ELR (cell line): ENCODE results near the gene SH2D3C.
A peak's percentile ranks its signal among the peaks of the same experiment; 100 is the strongest.
"Not testable (repeated sequence)": the region's sequence is repeated elsewhere in the genome, so short reads cannot be mapped to it uniquely, and the experiment has no call there.

ENCODE experiments used
- DNase-seq: peaks from one replicate; pipeline ENCODE4 v3.0.0-alpha.2; 2015; ENCODE audit warnings: low read depth

Gene SH2D3C

GRCh38 chr9:127783111-127784008, 4.9 kb upstream of the SH2D3C start:
- DNase-seq, result no peak

DNA sequence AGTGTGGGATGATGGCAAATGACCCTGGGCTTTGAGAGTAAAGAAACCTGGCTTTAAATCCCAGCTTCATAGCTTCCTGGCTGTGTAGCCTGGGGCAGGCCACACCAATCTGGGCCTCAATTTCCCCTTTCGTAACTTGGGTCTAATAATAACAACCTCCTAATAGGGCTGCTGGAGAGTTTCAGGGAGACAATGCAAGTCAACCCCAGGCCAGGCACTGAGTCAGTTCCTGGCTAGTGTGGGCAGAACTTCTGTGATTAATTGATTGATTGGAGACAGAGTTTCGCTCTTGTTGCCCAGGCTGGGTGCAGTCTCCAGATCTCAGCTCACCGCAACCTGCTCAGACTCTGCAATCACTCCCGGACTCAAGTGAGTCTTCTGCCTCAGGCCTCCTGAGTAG, 3.3 kb upstream of the SH2D3C start:
- DNase-seq, result no peak

- not testable (repeated sequence) for DNase-seq
Observed at GRCh38 chr9:127780909-127781308, 2.4 kb upstream of the SH2D3C start.

DNA sequence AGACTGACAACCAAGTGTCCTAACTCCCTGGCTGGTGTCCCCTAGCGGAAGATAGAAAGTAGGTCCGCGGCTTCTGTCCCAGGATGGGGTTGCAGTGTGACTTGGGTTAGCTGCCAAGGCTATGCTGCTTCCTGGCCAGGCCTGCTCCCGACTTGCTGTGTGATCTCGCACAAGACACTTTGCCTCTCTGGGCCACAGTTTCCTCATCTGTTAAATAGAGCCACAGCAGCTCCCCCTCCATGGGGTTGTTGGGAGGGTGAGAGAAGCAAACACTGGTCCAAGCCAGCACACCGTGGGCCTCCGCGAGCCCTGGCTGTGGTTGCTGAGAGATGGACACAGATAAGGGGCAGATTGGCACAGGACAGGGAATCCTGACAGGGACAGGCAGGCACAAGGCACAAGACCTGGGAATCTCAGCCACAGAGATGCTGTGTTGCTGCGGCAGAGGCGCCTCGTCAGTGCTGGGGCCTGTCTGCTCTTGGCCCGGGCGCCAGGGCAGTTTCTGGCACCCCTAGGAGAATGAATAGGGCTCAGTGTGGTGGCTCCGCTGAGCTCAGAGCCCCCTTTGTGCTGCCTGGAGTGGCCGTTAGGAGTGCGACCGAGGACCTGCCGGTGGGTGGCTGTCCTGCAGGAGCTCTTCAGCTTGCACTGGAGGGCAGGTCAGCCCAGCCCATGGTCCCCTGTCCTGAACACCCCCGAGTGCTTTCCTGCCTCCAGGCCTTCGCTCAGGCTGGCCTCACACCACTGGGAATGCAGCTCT, 1.8 kb upstream of the SH2D3C start:
- no peak for DNase-seq

- DNase-seq, result no peak
Observed at GRCh38 chr9:127779136-127779981, 893 bp upstream of the SH2D3C start.

DNA sequence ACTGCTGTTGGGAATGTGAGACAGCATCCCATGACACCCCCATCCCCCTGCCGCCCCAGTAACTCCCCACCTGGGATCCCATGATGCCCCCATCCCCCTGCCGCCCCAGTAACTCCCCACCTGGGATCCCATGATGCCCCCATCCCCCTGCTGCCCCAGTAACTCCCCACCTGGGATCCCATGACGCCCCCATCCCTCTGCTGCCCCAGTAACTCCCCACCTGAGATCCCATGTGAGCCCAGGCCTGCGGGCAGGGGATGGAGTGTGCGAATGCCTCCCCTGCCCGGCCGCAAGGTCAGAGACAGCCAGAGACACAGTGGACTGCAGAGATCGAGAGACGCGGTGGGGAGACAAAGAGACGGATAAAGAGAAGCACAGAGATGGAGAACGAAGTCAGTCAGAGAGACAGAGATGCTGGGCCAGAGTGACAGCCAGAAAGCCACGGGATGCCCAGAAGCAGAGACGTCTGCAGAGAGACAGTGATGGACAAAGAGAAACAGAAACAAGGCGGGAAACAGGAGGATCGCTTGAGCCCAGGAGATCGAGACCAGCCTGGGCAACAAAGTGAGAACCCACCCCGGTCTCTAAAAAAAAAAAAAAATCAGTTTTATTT, 992 bp downstream of the SH2D3C start:
- DNase-seq, result no peak

DNA sequence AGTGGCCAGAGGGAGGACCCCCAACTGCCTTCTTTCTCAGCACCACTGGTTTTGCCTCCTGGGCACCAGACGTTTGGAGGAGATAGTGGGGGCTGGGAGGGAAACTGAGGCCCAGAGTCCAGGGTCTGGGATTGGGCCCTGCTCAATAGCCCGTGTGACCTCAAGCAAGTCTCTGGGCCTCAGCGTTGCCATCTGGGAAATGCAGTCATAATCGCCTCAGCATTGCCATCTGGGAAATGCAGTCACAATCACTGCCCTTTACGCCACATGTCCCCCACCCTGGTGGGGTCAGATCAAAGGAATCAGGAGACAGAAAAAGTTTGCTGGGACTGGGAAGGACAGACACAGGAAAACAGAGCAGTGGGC, 1.6 kb downstream of the SH2D3C start:
- DNase-seq, result no peak

- DNase-seq, result no peak
Observed at GRCh38 chr9:127776195-127776923, 2.1 kb downstream of the SH2D3C start.

GRCh38 chr9:127773981-127774380, 4.5 kb downstream of the SH2D3C start:
- no peak for DNase-seq

DNA sequence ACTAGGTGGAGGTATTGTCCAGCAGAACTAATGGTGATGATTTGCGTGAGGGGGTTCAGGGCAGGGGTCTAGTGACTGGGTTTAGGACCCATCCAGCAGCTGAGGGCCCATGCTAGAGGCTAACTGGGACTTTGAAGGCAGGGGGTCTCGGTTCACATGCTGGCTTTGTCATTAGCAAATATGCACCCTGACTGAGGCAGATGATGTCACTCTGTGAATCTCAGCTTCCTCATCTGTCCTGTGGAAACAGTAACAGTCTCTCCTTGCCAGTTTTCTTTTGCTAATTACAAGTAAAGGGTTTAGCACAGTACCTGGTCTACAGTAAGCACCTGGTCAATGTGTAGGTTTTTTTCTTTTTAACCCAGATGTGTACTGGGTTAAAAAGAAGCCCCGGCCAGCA, 5.2 kb downstream of the SH2D3C start:
- no peak for DNase-seq

DNA sequence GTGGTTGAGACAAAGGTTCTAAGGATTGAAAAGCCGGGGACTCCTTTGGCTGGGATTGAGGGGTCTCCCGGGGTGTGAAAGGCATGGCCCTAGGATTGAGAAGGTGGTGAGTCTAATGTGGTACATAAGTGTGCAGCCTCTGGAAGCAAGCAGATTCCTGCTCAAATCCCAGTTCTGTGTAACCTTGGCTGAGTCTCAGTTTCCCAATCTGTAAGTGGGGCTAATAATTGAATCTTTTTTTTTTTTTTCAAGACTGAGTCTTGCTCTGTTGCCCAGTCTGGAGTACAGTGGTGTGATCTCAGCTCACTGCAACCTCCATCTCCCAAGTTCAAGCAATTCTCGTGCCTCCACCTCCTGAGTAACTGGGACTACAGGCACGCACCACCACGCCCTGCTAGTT, 5.9 kb downstream of the SH2D3C start:
- no peak for DNase-seq

DNA sequence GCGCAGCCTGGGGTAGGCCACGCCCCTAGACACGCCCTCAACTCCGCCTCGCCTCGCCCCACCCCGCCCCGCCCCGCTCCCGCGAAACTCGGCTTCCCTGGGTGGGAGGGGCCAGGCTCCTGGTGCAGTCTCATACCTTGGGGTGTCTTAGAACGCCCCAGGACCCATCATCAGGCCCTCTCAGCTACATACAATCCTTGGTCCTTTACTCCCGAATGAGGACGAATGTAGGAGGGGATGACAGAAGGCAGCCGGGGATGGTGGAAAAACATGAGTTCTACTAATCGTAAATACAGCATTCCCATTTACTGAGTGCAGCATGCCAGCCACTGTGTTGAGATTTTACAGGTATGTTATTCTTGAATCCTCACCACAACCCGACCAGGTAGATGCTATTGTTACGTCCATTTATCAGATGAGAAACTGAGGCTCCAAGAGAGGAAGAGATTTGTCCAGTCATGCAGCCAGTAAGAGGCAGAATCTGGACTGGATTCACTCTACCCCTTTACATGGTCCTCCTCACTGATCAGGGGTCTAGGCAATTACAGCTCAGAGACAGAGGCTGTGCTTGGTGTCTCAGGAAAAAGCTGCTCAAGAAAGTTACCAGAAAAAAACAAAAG, 6.8 kb downstream of the SH2D3C start:
- DNase-seq, result no peak

DNA sequence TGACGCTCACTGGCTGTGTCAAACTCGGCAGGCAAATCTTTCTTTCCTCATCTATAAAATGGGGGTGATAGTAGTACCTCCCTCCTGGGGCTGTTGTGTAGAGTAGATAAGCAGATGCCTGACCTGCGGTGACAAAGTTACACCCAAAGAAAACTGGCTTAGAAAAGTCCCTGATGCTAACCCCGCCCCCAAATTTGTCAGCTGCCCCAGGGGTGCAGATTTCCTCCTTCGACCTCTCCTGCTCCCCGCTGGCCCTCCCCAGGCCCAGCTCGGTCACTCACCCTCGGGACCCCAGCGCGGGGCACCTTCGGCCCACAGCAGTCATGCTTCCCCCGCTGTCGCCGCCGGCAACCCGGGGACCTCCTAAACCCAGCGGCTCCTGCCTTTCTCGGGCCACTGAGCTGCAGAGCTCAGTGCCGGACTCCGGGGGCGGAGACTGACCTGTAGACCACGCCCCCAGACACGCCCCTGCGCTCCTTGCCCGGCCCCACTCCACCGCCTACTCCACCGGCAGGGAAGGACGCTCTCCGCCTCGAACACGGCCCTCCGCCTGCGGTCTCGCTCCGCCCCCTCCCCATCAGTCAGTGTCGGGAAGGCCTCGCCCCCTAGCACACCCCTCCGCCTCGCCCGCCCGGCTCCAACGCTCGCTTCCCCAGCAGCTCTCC, 7.4 kb downstream of the SH2D3C start:
- peak; percentile 97 for DNase-seq

- no peak for DNase-seq
Observed at GRCh38 chr9:127770583-127770904, 7.9 kb downstream of the SH2D3C start.

DNA sequence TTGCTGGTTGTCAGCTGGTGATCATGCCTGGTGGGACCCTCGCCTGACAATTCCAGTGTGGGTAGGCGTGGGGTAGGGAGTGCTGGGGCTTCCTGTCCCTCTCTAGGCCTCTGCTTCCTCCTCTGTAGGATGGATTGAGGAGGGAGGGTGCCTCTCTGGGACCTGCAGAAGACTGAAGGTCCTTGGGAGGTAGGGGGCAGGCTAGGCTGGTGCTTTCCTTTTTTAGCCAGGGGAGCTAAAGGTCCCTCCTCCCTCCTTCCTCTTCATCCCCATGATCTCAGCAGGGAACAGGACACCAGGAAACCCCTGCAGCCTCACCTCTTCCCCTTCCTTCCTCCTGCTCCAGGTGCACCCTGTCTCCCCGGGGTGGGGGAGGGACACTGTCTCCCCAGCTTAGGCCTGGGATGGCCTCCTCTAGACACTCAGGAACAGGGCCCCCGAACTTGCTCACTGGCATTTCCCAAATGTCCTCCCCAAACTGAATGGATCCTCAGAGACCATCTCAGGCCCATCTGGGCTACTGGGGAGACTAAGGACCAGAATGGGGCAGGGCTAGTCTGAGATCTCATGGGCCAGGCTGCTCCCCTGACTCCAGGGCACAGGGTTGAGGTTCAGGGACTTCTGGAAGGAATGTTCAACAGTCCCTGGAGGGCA, 8.4 kb downstream of the SH2D3C start:
- DNase-seq, result no peak

DNA sequence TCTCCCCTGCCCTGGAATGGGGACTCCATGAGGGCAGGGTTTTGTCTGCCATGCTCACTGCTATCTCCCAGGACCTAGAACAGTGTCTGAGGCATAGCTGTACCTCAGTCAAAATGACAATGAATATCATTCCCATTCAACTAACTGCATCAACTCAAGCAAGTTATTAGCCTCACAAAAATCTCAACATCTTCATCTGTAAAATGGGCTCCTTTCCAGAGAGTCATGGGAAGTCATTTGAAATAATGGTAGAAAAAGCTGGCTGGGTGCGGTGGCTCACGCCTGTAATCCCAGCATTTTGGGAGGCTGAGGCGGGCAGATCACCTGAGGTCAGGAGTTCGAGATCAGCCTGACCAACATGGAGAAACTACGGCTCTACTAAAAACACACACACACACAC, 9.4 kb downstream of the SH2D3C start:
- DNase-seq, result no peak

DNA sequence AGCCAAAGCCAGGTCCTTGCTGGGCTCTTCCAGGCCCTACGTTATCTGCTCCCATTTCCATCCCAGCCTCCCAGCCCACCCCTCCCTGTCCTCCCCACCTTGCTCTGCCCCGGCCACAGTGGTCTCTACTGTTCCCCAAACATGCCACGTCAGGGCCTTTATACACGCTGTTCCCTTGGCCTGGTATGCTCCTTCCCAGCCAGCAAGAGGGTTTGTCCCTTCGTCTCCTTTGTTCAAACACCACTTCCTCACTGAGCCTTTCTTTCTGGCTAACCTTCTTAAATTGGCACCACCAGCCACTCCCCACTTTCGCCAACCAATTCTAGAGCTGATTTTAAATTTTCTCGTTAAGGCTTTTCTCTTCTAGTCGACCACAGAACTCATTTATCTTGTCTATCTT, 9.8 kb downstream of the SH2D3C start:
- no peak for DNase-seq

GRCh38 chr9:127767909-127768331, 10.5 kb downstream of the SH2D3C start:
- no peak for DNase-seq

- DNase-seq, result no peak
Observed at GRCh38 chr9:127767410-127767809, 11.1 kb downstream of the SH2D3C start.

- DNase-seq, result no peak
Observed at GRCh38 chr9:127765418-127765817, 13.0 kb downstream of the SH2D3C start.
